Esophagus squamous epithelium (tissue), 4 donors: ENCODE measurements around the gene CAP1.

Experiments used
- POLR2A ChIP-seq, 4 donors: fragments of 450-650 bp; IDR thresholded peaks; one replicate each; pipeline ENCODE4 v1.6.1; 2017; ENCODE audit warnings: antibody characterized with exemption in 4 of 4, mild to moderate bottlenecking in 4 of 4, moderate library complexity in 3 of 4
- TF ChIP-seq, protein P1 (sequence below), 6 experiments: fragments of 450-650 bp in 4 of 6; fragments of 200-600 bp in 2 of 6; sonication (generic) in 2 of 6; IDR thresholded peaks; one replicate each; pipeline ENCODE4 v1.5.1; 2016 to 2019; ENCODE audit warnings: antibody characterized with exemption in 6 of 6, mild to moderate bottlenecking in 4 of 6, moderate library complexity in 4 of 6

DNA sequence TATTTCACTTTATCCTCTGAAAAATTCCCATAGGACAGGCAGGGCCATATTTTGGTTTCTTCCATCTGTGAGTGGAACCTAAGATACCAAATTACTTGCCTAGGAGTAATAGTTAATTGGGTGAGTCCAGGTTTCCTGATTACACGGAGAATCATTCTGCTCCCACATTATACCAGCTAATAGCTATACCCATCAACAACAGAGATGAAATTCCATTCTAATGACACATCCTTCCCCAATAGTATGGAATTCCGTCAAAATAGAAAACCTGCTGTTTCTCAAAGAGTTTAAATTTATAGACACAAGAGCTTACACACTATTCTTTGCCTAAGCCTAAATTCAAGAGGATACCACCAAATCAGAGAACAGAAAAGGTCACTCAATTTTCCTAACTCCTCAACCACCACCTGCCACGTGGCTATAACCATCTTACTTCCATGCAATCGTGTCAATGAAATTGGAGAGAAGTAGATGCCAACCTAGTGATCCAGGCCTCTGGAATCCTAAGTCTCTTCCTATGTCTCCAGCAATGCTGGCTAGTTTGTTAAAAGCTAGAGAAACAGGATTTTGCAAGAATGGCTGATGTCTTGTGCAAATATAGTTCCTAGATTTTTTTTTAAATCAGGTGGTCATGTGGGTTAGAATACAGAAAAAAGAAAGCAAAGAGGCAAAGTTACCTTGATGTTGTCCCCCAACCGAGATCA lies 50.3 kb downstream of the CAP1 start:
- TF ChIP-seq, protein P1, sequence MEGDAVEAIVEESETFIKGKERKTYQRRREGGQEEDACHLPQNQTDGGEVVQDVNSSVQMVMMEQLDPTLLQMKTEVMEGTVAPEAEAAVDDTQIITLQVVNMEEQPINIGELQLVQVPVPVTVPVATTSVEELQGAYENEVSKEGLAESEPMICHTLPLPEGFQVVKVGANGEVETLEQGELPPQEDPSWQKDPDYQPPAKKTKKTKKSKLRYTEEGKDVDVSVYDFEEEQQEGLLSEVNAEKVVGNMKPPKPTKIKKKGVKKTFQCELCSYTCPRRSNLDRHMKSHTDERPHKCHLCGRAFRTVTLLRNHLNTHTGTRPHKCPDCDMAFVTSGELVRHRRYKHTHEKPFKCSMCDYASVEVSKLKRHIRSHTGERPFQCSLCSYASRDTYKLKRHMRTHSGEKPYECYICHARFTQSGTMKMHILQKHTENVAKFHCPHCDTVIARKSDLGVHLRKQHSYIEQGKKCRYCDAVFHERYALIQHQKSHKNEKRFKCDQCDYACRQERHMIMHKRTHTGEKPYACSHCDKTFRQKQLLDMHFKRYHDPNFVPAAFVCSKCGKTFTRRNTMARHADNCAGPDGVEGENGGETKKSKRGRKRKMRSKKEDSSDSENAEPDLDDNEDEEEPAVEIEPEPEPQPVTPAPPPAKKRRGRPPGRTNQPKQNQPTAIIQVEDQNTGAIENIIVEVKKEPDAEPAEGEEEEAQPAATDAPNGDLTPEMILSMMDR (IDR thresholded peaks at IDR 0.05): no peak
- TF ChIP-seq POLR2A (IDR thresholded peaks at IDR 0.05): no peak
